ENCODE results near the gene SNED1. TPM values are rescaled to one million over a fixed set of nuclear protein-coding genes. Genes with fewer than 3 reads are reported as not detected.
A peak's percentile ranks its signal among the peaks of the same experiment; 100 is the strongest.

The SNED1 gene
- total and polyA plus RNA-seq, 4 donors = 0.65 to 18.1 (median 2.8) TPM

DNA sequence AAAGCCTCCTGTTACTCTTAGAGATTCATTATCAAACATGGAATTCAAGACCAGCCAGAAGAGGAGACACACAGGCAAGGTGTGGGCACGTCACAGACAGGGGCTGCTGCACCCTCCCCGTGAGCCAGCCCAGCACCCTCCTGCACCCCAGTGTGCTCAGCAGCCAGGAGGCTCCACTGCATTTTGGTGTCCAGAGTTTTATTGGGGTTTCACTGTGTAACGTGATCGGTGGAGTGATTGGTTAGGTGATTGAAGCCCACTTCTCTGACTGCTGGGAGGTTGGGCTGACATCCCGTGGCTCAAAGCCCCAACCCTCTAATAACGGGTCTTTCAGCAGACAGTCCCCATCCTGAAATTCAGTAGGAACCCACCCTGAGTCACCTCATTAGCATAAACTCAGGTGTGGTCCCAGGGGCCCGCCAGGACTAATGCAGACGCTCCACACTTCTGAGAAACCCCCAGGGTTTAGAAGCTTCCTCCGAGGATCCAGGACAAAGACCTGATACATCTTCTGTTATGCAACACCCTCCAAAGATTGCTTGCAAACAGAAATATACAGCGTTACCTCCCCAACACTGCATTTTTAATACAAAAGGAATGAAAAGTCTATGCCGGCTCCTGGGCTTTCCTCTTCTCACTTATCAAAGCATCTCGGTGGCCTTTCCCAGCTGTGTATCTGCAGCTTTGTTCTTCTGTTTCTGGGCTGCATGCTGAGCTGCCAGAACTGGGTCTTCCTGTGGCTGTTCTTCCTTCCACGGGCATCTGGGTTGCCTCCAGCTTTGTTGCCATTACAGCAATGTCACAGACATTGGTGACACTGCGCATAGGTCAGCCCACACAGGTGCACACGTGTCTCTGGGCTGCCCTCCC is 43.7 kb upstream of the SNED1 start:
- Histone ChIP-seq H3K9ac (ENCODE audit: low read depth in 1 of 2, low read length in 2 of 2) (no peak overlapping the region), H3K9me3 (ENCODE audit: control insufficient read depth in 4 of 4, low read length in 3 of 4) (no peaks in the 10 kb centered on the region), H3K36me3 (ENCODE audit: control insufficient read depth in 4 of 4, insufficient read depth in 3 of 4, low read depth in 1 of 4, low read length in 3 of 4) (no peaks in the 10 kb centered on the region), H3K4me3 (ENCODE audit: low read depth in 1 of 3, low read length in 3 of 3) (no peak overlapping the region), H3K27ac (ENCODE audit: low read depth in 1 of 2, low read length in 2 of 2) (no peak overlapping the region), H3K4me1 (ENCODE audit: control insufficient read depth in 4 of 4, insufficient read depth in 4 of 4, low read length in 3 of 4) (no peaks in the 10 kb centered on the region), H3K27me3 (ENCODE audit: control insufficient read depth in 4 of 4, insufficient read depth in 4 of 4, low read length in 3 of 4) (no peaks in the 10 kb centered on the region)
- DNase-seq (ENCODE audit: low spot score) = no peak
- TF ChIP-seq, protein P1, sequence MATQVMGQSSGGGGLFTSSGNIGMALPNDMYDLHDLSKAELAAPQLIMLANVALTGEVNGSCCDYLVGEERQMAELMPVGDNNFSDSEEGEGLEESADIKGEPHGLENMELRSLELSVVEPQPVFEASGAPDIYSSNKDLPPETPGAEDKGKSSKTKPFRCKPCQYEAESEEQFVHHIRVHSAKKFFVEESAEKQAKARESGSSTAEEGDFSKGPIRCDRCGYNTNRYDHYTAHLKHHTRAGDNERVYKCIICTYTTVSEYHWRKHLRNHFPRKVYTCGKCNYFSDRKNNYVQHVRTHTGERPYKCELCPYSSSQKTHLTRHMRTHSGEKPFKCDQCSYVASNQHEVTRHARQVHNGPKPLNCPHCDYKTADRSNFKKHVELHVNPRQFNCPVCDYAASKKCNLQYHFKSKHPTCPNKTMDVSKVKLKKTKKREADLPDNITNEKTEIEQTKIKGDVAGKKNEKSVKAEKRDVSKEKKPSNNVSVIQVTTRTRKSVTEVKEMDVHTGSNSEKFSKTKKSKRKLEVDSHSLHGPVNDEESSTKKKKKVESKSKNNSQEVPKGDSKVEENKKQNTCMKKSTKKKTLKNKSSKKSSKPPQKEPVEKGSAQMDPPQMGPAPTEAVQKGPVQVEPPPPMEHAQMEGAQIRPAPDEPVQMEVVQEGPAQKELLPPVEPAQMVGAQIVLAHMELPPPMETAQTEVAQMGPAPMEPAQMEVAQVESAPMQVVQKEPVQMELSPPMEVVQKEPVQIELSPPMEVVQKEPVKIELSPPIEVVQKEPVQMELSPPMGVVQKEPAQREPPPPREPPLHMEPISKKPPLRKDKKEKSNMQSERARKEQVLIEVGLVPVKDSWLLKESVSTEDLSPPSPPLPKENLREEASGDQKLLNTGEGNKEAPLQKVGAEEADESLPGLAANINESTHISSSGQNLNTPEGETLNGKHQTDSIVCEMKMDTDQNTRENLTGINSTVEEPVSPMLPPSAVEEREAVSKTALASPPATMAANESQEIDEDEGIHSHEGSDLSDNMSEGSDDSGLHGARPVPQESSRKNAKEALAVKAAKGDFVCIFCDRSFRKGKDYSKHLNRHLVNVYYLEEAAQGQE (IDR thresholded peaks at IDR 0.05) = no peak
- TF ChIP-seq YY1 (IDR thresholded peaks at IDR 0.05) (no peak), EGR1 (IDR thresholded peaks at IDR 0.05; ENCODE audit: low read depth in 2 of 2) (no peak), SP1 (IDR thresholded peaks at IDR 0.05) (no peak), NR2F2 (IDR thresholded peaks at IDR 0.05) (no peak), FOXA2 (IDR thresholded peaks at IDR 0.05) (no peak)
- WGBS = 71% methylated on average over 15 of the region's 15 CpGs

DNA sequence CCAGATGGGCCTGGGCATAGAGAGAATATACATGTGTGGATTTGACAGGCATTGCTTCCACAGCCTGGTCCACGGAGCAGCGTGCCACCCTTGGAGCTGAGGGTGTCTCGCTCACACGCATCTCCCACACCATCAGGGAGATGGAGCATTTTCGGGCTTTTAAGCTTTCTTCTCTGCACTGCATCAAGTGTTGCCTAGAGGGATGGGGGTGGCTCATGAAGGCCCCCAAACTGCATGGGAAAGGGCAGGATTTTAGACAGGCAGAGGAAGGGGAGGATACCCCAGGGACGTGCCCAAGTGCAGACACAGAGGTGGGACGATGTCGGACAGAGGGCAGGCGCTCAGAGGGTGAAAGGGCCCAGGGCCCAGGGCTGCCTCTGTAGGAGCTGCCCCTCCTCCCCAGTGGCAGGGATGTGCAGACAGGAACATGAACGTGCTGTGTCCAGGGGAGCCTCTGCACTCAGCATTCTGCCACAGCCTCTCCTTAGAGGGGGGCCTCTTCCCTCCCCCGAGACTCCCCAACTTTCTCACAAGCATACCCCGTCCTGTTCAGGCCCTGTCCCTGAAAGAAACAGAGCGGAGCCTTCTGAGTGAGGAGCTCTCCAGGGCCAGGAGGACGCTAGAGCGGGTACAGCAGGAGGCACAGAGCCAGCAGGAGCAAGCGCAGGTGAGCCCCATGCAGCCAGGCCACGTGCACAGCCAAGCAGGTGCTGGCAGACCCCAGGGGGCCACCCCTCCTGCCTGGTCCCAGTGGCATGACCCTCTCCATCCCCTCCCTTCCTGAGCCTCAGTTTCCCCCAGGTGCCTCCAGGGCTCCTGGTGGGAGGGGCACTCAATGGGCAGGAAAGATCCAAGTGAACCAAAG is 42.9 kb upstream of the SNED1 start:
- DNase-seq (ENCODE audit: low spot score) = peak; percentile 25
- H3K27me3 ChIP-seq (ENCODE audit: control insufficient read depth in 4 of 4, insufficient read depth in 4 of 4, low read length in 3 of 4) = no peaks in the 10 kb centered on the region
- TF ChIP-seq TAF1 (conservative IDR thresholded peaks at IDR 0.05) (no peak), RAD21 (IDR thresholded peaks at IDR 0.05) (no peak), GABPA (IDR thresholded peaks at IDR 0.05 in 1 of 2, conservative IDR thresholded peaks at IDR 0.05 in 1 of 2) (no peak), YY1 (IDR thresholded peaks at IDR 0.05) (no peak), HNF4G (IDR thresholded peaks at IDR 0.05) (no peak), RXRA (IDR thresholded peaks at IDR 0.05) (no peak), FOXA1 (IDR thresholded peaks at IDR 0.05) (no peak), EGR1 (IDR thresholded peaks at IDR 0.05; ENCODE audit: low read depth in 2 of 2) (no peak), SP1 (IDR thresholded peaks at IDR 0.05) (no peak), JUND (IDR thresholded peaks at IDR 0.05) (no peak), HNF4A (conservative IDR thresholded peaks at IDR 0.05) (no peak)
- TF ChIP-seq, protein P1 (IDR thresholded peaks at IDR 0.05) = no peak
- TF ChIP-seq, protein P2, sequence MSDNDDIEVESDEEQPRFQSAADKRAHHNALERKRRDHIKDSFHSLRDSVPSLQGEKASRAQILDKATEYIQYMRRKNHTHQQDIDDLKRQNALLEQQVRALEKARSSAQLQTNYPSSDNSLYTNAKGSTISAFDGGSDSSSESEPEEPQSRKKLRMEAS (IDR thresholded peaks at IDR 0.05) = no peak
- TF ChIP-seq, protein P3, sequence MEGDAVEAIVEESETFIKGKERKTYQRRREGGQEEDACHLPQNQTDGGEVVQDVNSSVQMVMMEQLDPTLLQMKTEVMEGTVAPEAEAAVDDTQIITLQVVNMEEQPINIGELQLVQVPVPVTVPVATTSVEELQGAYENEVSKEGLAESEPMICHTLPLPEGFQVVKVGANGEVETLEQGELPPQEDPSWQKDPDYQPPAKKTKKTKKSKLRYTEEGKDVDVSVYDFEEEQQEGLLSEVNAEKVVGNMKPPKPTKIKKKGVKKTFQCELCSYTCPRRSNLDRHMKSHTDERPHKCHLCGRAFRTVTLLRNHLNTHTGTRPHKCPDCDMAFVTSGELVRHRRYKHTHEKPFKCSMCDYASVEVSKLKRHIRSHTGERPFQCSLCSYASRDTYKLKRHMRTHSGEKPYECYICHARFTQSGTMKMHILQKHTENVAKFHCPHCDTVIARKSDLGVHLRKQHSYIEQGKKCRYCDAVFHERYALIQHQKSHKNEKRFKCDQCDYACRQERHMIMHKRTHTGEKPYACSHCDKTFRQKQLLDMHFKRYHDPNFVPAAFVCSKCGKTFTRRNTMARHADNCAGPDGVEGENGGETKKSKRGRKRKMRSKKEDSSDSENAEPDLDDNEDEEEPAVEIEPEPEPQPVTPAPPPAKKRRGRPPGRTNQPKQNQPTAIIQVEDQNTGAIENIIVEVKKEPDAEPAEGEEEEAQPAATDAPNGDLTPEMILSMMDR (IDR thresholded peaks at IDR 0.05; ENCODE audit: low read depth, low read length, missing input control) = no peak
- TF ChIP-seq, protein P4, sequence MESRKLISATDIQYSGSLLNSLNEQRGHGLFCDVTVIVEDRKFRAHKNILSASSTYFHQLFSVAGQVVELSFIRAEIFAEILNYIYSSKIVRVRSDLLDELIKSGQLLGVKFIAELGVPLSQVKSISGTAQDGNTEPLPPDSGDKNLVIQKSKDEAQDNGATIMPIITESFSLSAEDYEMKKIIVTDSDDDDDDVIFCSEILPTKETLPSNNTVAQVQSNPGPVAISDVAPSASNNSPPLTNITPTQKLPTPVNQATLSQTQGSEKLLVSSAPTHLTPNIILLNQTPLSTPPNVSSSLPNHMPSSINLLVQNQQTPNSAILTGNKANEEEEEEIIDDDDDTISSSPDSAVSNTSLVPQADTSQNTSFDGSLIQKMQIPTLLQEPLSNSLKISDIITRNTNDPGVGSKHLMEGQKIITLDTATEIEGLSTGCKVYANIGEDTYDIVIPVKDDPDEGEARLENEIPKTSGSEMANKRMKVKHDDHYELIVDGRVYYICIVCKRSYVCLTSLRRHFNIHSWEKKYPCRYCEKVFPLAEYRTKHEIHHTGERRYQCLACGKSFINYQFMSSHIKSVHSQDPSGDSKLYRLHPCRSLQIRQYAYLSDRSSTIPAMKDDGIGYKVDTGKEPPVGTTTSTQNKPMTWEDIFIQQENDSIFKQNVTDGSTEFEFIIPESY (IDR thresholded peaks at IDR 0.05) = no peak
- no peak overlapping the region for H3K4me3 ChIP-seq (ENCODE audit: low read depth in 1 of 3, low read length in 3 of 3)
- H3K36me3 ChIP-seq (ENCODE audit: control insufficient read depth in 4 of 4, insufficient read depth in 3 of 4, low read depth in 1 of 4, low read length in 3 of 4) = no peaks in the 10 kb centered on the region
- no peak overlapping the region for H3K9ac ChIP-seq (ENCODE audit: low read depth in 1 of 2, low read length in 2 of 2)
- no peaks in the 10 kb centered on the region for H3K9me3 ChIP-seq (ENCODE audit: control insufficient read depth in 4 of 4, low read length in 3 of 4)
- peaks cover 0 to 8% (median 6%) of the 10 kb centered on the region in 4 donors for H3K4me1 ChIP-seq (ENCODE audit: control insufficient read depth in 4 of 4, insufficient read depth in 4 of 4, low read length in 3 of 4)
- 92% methylated on average over 17 of the region's 17 CpGs for WGBS
- no peak overlapping the region for H3K27ac ChIP-seq (ENCODE audit: low read depth in 1 of 2, low read length in 2 of 2)
